ENCODE measurements around the gene TSPEAR. TPM values are rescaled to one million over a fixed set of nuclear protein-coding genes. Genes with fewer than 3 reads are reported as not detected.
"Not testable (repeated sequence)": the region's sequence is repeated elsewhere in the genome, so short reads cannot be mapped to it uniquely, and the experiment has no call there.

Gene TSPEAR
- total RNA-seq, 2 experiments from 2014 or later = not detected

DNA sequence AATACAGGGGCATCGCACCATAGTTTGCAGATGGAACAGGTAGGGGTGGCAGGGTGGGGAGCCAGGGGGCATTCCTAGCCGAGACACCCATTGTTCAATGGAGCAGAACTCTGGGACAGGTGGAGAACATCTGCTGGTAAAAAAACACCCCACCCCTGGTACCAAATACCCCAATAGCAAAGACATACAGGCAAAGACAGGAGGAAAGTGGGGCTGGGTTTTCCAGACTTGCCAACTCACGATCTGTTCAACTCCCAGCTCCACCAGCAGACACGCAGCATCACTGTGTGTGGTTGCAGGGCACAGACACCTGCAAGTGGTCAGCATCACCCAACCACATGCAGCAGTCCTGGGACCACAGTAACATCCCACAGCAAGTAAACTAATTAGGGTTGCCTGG, 99.8 kb downstream of the TSPEAR start:
- H2AFZ ChIP-seq (ENCODE audit: low read length) = no peak overlapping the region
- CTCF ChIA-PET (ENCODE audit: unreplicated experiment) = no interaction called here
- no peaks in the 10 kb centered on the region for H3K4me1 ChIP-seq (ENCODE audit: insufficient read depth, low read length, poor library complexity, severe bottlenecking)
- no peak overlapping the region for H3K4me3 ChIP-seq (ENCODE audit: low read depth, low read length, poor library complexity, severe bottlenecking)
- no peak for DNase-seq (ENCODE audit: low spot score)
- no peaks in the 10 kb centered on the region for H3K36me3 ChIP-seq (ENCODE audit: insufficient read depth, low read length)
- 0 out of 2 replicates have a peak, but pooled peaks cover 9% of the 10 kb centered on the region for H3K9me3 ChIP-seq (ENCODE audit: low read length)
- H3K79me2 ChIP-seq (ENCODE audit: insufficient read depth, low read depth, low read length) = no peaks in the 10 kb centered on the region
- POLR2A ChIA-PET = no interaction called here
- no peaks in the 10 kb centered on the region for H3K9me2 ChIP-seq (ENCODE audit: insufficient read depth, low read length)
- no peak for TF ChIP-seq EZH2phosphoT487 (IDR thresholded peaks at IDR 0.05; ENCODE audit: borderline replicate concordance, low read depth, low read length)
- TF ChIP-seq, protein P1, sequence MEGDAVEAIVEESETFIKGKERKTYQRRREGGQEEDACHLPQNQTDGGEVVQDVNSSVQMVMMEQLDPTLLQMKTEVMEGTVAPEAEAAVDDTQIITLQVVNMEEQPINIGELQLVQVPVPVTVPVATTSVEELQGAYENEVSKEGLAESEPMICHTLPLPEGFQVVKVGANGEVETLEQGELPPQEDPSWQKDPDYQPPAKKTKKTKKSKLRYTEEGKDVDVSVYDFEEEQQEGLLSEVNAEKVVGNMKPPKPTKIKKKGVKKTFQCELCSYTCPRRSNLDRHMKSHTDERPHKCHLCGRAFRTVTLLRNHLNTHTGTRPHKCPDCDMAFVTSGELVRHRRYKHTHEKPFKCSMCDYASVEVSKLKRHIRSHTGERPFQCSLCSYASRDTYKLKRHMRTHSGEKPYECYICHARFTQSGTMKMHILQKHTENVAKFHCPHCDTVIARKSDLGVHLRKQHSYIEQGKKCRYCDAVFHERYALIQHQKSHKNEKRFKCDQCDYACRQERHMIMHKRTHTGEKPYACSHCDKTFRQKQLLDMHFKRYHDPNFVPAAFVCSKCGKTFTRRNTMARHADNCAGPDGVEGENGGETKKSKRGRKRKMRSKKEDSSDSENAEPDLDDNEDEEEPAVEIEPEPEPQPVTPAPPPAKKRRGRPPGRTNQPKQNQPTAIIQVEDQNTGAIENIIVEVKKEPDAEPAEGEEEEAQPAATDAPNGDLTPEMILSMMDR (conservative IDR thresholded peaks at IDR 0.05; ENCODE audit: low read length) = no peak
- H4K20me1 ChIP-seq (ENCODE audit: insufficient read depth, low read length) = no peaks in the 10 kb centered on the region
- intact Hi-C loops (cut with micrococcal nuclease; ENCODE audit: unreplicated experiment) = no loop called here
- no peak overlapping the region for H3K27ac ChIP-seq (ENCODE audit: low read depth, low read length, poor library complexity, severe bottlenecking)
- BruUV-seq (replicated peaks) = no TSS peak
- H3K4me2 ChIP-seq (ENCODE audit: low read length) = no peak overlapping the region

DNA sequence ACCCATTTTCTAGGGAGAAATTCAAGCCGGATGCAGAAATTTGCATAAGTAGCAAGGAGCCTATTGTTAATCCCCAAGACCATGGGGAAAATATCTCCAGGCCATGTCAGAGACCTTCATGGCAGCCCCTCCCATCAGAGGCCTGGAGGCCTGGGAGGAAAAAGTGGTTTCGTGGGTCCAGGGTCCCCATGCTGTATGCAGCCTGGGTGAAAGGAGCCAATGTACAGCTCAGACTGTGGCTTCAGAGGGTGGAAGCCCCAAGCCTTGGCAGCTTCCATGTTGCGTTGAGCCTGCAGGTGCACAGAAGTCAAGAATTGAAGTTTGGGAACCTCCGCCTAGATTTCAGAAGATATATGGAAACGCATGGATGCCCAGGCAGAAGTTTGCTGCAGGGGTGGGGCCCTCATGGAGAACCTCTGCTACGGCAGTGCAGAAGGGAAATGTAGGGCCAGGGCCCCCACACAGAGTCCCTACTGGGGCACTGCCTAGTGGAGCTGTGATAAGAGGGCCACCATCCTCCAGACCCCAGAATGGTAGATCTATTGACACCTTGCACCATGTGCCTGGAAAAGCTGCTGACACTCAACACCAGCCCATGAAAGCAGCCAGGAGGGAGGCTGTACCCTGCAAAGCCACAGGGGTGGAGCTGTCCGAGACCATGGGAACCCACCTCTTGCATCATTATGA, 101.1 kb downstream of the TSPEAR start:
- intact Hi-C loops (cut with micrococcal nuclease; ENCODE audit: unreplicated experiment); CTCF ChIA-PET (ENCODE audit: unreplicated experiment); H3K4me3 ChIP-seq (ENCODE audit: low read depth, low read length, poor library complexity, severe bottlenecking); H3K4me1 ChIP-seq (ENCODE audit: insufficient read depth, low read length, poor library complexity, severe bottlenecking); BruUV-seq (replicated peaks); H3K9me2 ChIP-seq (ENCODE audit: insufficient read depth, low read length); DNase-seq (ENCODE audit: low spot score); H3K4me2 ChIP-seq (ENCODE audit: low read length); H3K27ac ChIP-seq (ENCODE audit: low read depth, low read length, poor library complexity, severe bottlenecking); POLR2A ChIA-PET; H3K9me3 ChIP-seq (ENCODE audit: low read length); H4K20me1 ChIP-seq (ENCODE audit: insufficient read depth, low read length); H3K79me2 ChIP-seq (ENCODE audit: insufficient read depth, low read depth, low read length); H2AFZ ChIP-seq (ENCODE audit: low read length); H3K36me3 ChIP-seq (ENCODE audit: insufficient read depth, low read length): not testable (repeated sequence)

DNA sequence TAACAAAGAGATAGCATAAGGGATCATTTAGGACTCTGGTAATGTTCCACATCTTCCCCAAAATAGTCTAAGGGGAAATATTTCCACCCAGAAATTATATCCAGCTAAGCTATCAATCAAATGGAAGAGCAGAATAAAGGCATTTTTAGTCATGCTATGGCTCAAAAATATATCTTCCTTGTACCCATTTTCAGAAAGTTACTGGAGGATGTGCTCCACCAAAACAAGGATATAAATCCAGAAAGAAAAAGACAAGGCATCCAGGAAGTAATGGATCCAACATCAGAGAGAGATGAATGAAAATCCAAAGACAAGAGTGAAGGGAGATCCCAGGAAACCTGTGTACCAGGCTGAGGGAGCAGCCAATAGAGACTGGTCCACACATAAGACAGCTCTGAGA, 102.2 kb downstream of the TSPEAR start:
- Histone ChIP-seq H3K4me1 (ENCODE audit: insufficient read depth, low read length, poor library complexity, severe bottlenecking) (no peaks in the 10 kb centered on the region), H3K4me2 (ENCODE audit: low read length) (no peak overlapping the region), H2AFZ (ENCODE audit: low read length) (no peak overlapping the region), H3K79me2 (ENCODE audit: insufficient read depth, low read depth, low read length) (no peaks in the 10 kb centered on the region), H3K9me2 (ENCODE audit: insufficient read depth, low read length) (no peaks in the 10 kb centered on the region), H3K36me3 (ENCODE audit: insufficient read depth, low read length) (no peaks in the 10 kb centered on the region), H3K27ac (ENCODE audit: low read depth, low read length, poor library complexity, severe bottlenecking) (no peak overlapping the region), H4K20me1 (ENCODE audit: insufficient read depth, low read length) (no peaks in the 10 kb centered on the region), H3K4me3 (ENCODE audit: low read depth, low read length, poor library complexity, severe bottlenecking) (no peak overlapping the region), H3K9me3 (ENCODE audit: low read length) (0 out of 2 replicates have a peak, but pooled peaks cover 9% of the 10 kb centered on the region)
- TF ChIP-seq, protein P1 (conservative IDR thresholded peaks at IDR 0.05; ENCODE audit: low read length) = no peak
- TF ChIP-seq EZH2phosphoT487 (IDR thresholded peaks at IDR 0.05; ENCODE audit: borderline replicate concordance, low read depth, low read length) = no peak
- POLR2A ChIA-PET = no interaction called here
- intact Hi-C loops (cut with micrococcal nuclease; ENCODE audit: unreplicated experiment) = no loop called here
- CTCF ChIA-PET (ENCODE audit: unreplicated experiment) = no interaction called here
- BruUV-seq (replicated peaks) = no TSS peak
- no peak for DNase-seq (ENCODE audit: low spot score)

All from OCI-LY7 (cell line).